ENCODE data around the gene SCAF4. TPM values are rescaled to one million over a fixed set of nuclear protein-coding genes. Genes with fewer than 3 reads are reported as not detected.

The SCAF4 gene
- total and polyA plus RNA-seq, 9 of the 15 experiments (the other 6 are each of a cell fraction or from before 2014, with no cell fraction given) = 2.3 to 55.7 (median 17.2) TPM

- TF ChIP-seq MAFF (IDR thresholded peaks at IDR 0.05; ENCODE audit: low read length) (no peak), THRAP3 (IDR thresholded peaks at IDR 0.05; ENCODE audit: borderline replicate concordance) (no peak), NR2C2 (CRISPR knock-in tag; IDR thresholded peaks at IDR 0.05) (no peak), NR2C2 (tag; IDR thresholded peaks at IDR 0.05) (no peak), ZNF212 (CRISPR knock-in tag; IDR thresholded peaks at IDR 0.05) (no peak), NFE2L1 (tag; IDR thresholded peaks at IDR 0.05; ENCODE audit: borderline replicate concordance, low read depth) (no peak), RBM14 (IDR thresholded peaks at IDR 0.05; ENCODE audit: borderline replicate concordance, insufficient read depth, low read depth, low read length) (no peak), ZNF12 (CRISPR knock-in tag; IDR thresholded peaks at IDR 0.05) (no peak), NCOA2 (IDR thresholded peaks at IDR 0.05; ENCODE audit: partially characterized antibody in 2 of 2) (no peak), POU5F1 (IDR thresholded peaks at IDR 0.05; ENCODE audit: borderline replicate concordance, low read depth, low read length, partially characterized antibody) (no peak), RBM22 (IDR thresholded peaks at IDR 0.05; ENCODE audit: low read depth, low read length, poor library complexity, severe bottlenecking) (peak; percentile 56), TAF7 (tag; IDR thresholded peaks at IDR 0.05) (no peak), KLF13 (tag; IDR thresholded peaks at IDR 0.05; ENCODE audit: borderline replicate concordance, low read depth) (no peak)
Measured at GRCh38 chr21:31671931-31672330, 60.0 kb downstream of the SCAF4 start (continued).

Data from K562 (cell line).